Stomach (tissue), 4 donors: Measurements from ENCODE around the gene EXOC2.

Source experiments
- POLR2AphosphoS5 ChIP-seq, 3 donors: sonication (generic); formaldehyde crosslinking; IDR thresholded peaks; one replicate each; pipeline ENCODE4 v1.6.1; 2016; ENCODE audit warnings: antibody characterized with exemption in 3 of 3
- TF ChIP-seq, protein P1 (sequence below), 7 experiments: fragments of 450-650 bp in 4 of 7; fragments of 200-600 bp in 3 of 7; sonication (generic) in 3 of 7; IDR thresholded peaks; one replicate each; pipeline ENCODE4 v1.5.1; 2016 to 2019; ENCODE audit warnings: antibody characterized with exemption in 7 of 7, control low read depth in 2 of 7, mild to moderate bottlenecking in 1 of 7

DNA sequence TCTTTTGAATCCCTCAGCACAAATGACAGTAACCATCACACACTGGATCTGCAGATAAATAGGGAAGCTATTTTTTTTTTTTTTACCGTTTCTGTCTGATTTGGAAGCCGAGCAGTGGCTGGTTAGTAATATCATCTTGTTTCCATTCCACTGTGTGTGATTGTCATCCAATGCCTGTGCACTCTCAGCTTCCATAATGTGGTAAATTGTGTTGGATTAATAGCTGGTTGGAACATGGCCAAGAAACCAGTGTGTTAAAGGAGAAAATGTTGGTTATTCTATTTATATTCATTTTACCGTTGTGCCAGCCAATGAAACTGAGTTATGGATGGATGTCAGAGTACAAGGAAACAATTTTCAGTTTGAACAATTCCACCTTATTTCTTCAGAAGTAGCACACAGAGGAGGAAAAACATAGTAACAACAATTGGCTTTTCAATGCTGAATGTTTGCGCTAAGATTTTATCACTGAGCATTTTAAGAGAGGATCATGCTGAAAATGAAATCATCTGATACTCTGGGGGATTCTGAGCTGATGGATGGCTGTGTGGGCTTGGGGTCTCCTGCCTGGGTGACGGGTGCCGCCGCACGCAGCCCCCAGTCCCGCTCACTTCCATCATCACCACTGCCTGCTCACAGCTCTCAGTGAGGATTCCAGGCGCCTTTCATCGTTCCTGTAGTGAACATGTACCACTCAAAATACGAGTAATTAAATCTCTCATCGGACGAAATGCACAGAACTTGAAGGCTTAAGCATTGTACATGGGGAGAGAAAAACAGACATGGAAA is 40.7 kb upstream of the EXOC2 start:
- TF ChIP-seq, protein P1, sequence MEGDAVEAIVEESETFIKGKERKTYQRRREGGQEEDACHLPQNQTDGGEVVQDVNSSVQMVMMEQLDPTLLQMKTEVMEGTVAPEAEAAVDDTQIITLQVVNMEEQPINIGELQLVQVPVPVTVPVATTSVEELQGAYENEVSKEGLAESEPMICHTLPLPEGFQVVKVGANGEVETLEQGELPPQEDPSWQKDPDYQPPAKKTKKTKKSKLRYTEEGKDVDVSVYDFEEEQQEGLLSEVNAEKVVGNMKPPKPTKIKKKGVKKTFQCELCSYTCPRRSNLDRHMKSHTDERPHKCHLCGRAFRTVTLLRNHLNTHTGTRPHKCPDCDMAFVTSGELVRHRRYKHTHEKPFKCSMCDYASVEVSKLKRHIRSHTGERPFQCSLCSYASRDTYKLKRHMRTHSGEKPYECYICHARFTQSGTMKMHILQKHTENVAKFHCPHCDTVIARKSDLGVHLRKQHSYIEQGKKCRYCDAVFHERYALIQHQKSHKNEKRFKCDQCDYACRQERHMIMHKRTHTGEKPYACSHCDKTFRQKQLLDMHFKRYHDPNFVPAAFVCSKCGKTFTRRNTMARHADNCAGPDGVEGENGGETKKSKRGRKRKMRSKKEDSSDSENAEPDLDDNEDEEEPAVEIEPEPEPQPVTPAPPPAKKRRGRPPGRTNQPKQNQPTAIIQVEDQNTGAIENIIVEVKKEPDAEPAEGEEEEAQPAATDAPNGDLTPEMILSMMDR (IDR thresholded peaks at IDR 0.05) = no peak
- no peak for TF ChIP-seq POLR2AphosphoS5 (IDR thresholded peaks at IDR 0.05)
